Heart left ventricle (tissue), 16 donors: ENCODE results near the gene PKD1. TPM values are rescaled to one million over a fixed set of nuclear protein-coding genes. Genes with fewer than 3 reads are reported as not detected.

ENCODE experiments used
- ATAC-seq, 4 donors: fragments of 200-7000 bp; cut with Tn5 transposase; one replicate each; pipeline ENCODE4 v1.9.1; 2020 to 2022; ENCODE audit warnings: moderate library complexity in 4 of 4, mild to moderate bottlenecking in 3 of 4, moderate number of reproducible peaks in 1 of 4
- DNase-seq, 5 donors: peaks; one replicate each; pipeline ENCODE4 v3.0.0-alpha.2; 2020
- H3K27ac ChIP-seq, 12 donors: fragments of 200-600 bp; sonication (generic) in 4 of 12; one replicate each; pipeline versions ENCODE4 v1.5.0 to v1.8.0; 2016 to 2022; ENCODE audit warnings: mild to moderate bottlenecking in 2 of 12
- H3K27me3 ChIP-seq, 9 donors: fragments of 200-600 bp; sonication (generic) in 2 of 9; one replicate each; pipeline versions ENCODE4 v1.5.1 to v1.8.0; 2016 to 2022; ENCODE audit warnings: mild to moderate bottlenecking in 3 of 9
- H3K36me3 ChIP-seq, 9 donors: fragments of 200-600 bp; sonication (generic) in 2 of 9; one replicate each; pipeline versions ENCODE4 v1.5.0 to v1.8.0; 2018 to 2022; ENCODE audit warnings: mild to moderate bottlenecking in 2 of 9
- H3K4me1 ChIP-seq, 12 donors: fragments of 200-600 bp; sonication (generic) in 4 of 12; one replicate each; pipeline versions ENCODE4 v1.5.0 to v1.8.0; 2016 to 2022; ENCODE audit warnings: mild to moderate bottlenecking in 3 of 12
- H3K4me3 ChIP-seq, 12 donors: fragments of 200-600 bp; sonication (generic) in 4 of 12; one replicate each; pipeline versions ENCODE4 v1.5.0 to v1.8.0; 2017 to 2022; ENCODE audit warnings: mild to moderate bottlenecking in 9 of 12, moderate library complexity in 4 of 12
- H3K9me3 ChIP-seq, 12 donors: fragments of 200-600 bp; sonication (generic) in 4 of 12; one replicate each; pipeline versions ENCODE4 v1.5.0 to v1.8.0; 2016 to 2022; ENCODE audit warnings: mild to moderate bottlenecking in 1 of 12
- CTCF ChIP-seq, 12 donors: fragments of 200-600 bp; sonication (generic) in 4 of 12; IDR thresholded peaks; one replicate each; pipeline versions ENCODE4 v1.5.0 to v1.8.0; 2018 to 2022; ENCODE audit warnings: antibody characterized with exemption in 12 of 12, mild to moderate bottlenecking in 5 of 12
- POLR2A ChIP-seq, 2 donors: fragments of 450-650 bp; IDR thresholded peaks; one replicate each; pipeline ENCODE4 v1.6.1; 2017; ENCODE audit warnings: antibody characterized with exemption in 2 of 2, mild to moderate bottlenecking in 2 of 2, moderate library complexity in 2 of 2
- WGBS, 4 donors: extraction: QIAGEN DNeasy Blood & Tissue Kit in 2 of 4; methylation state at CpG; one replicate each; pipeline versions ENCODE4 v1.1.5 to v1.1.7; 2013 to 2018; 5-methylcytosine and 5-hydroxymethylcytosine counted together
- intact Hi-C, 10 donors: fragments of 100-400 bp; cut with DNase I; formaldehyde crosslinking; loops; one replicate each; pipeline versions ENCODE4 v1.11.1 to v1.14.2; 2022
- polyA plus RNA-seq, 2 donors: library from polyadenylated mRNA; stranded (reverse); fragments of 200-250 nt; gene quantifications; one replicate each; pipeline ENCODE4 v1.2.3, GENCODE V29; 2013
- total RNA-seq, 9 donors: library from RNA; depleted of rRNA in 2 of 9; stranded (reverse); fragments of >200 nt in 2 of 9; fragmentation: NEBNext Ultra II Directional in 3 of 9; extraction: Animal tissue kit (Norgen Biotek cat#: 25700) in 3 of 9; gene quantifications; one replicate each; pipeline versions ENCODE4 v1.1.0 to v1.2.4, GENCODE V29; 2016 to 2023
- donor health status: ischemic (EF 13 %, LVEDD 7.1; RV severe dilation, severe dysfunction).
- donor health status: healthy with polysubstance abuse.
- donor health status: DM: no; HTN: yes; CAD: no.
- donor health status: DM: no; HTN: no; CAD: no.
- donor health status: ischemic (EF 25% LVEDD 6.9; RV normal size, moderate dysfunction).
- donor health status: ischemic (EF 25% LVEDD 5.7; RV mildly dilated, moderate dysfunction).
- donor health status: healthy.
- donor health status: DM: yes; HTN: yes; CAD: no.
- donor health status: ischemic (EF 35%, LVEDD 5.7; RV mildly dilated, moderate dysfunction).
- donor health status: nonischemic (EF 11% LVEDD 7.7; RV severe dilation, severe dysfunction).
- donor health status: DM: yes; HTN: yes; CAD: no.
- donor health status: PGD.
- donor health status: ischemic (EF 29% LVEDD 5.4; RV normal size, mild dysfunction).
- donor health status: nonischemic (EF 23%, LVEDD 6.1; RV moderate dilation, normal function).

The PKD1 gene
- total and polyA plus RNA-seq, 11 donors = 64.9 to 441 (median 105) TPM

- Histone ChIP-seq H3K27me3 (no peaks in the 10 kb centered on the region), H3K4me3 (peak overlapping the region; percentile 48 to 98 (median 76)), H3K36me3 (peaks cover 0 to 20% (median 5%) of the 10 kb centered on the region in 9 donors), H3K27ac (peak overlapping the region; percentile 12 to 91 (median 81)), H3K4me1 (peaks cover 22 to 90% (median 65%) of the 10 kb centered on the region in 12 donors), H3K9me3 (no peaks in the 10 kb centered on the region)
- no peak for TF ChIP-seq POLR2A (IDR thresholded peaks at IDR 0.05)
- TF ChIP-seq CTCF (IDR thresholded peaks at IDR 0.05) = no peak
- ATAC-seq (no peak), DNase-seq (no peak)
- intact Hi-C loops = loop anchor here in 7 of 10 donors (1.0 to 10.0 kb wide), 11 partner anchors 48 to 150 kb away; partner anchors contain the start of genes ECI1 (in 3 of the 7), MLST8 (in 2 of the 7), BRICD5 (in 1 of the 7) and PGP (in 1 of the 7)
- 6 to 9% (median 6%) methylated on average over 17 to 23 of the region's 23 CpGs for WGBS, 4 donors
Measured at GRCh38 chr16:2154533-2155090, 18.9 kb upstream of the PKD1 start.

GRCh38 chr16:2152695-2153506, 17.2 kb upstream of the PKD1 start:
- peaks cover 0 to 20% (median 5%) of the 10 kb centered on the region in 9 donors for H3K36me3 ChIP-seq
- no peaks in the 10 kb centered on the region for H3K27me3 ChIP-seq
- intact Hi-C loops = loop anchor here in 6 of 10 donors (1.0 to 10.0 kb wide), 7 partner anchors 62 to 148 kb away; partner anchors contain the start of genes BRICD5 (in 1 of the 6), ECI1 (in 1 of the 6), PGP (in 1 of the 6) and ZNF598 (in 1 of the 6)
- WGBS, 4 donors = 33 to 41% (median 37%) methylated on average over 22 to 25 of the region's 25 CpGs
- peaks cover 22 to 89% (median 73%) of the 10 kb centered on the region in 12 donors for H3K4me1 ChIP-seq
- no peaks in the 10 kb centered on the region for H3K9me3 ChIP-seq
- peak in 1 of 5 donors; percentile 48 for DNase-seq
- TF ChIP-seq CTCF (IDR thresholded peaks at IDR 0.05) (no peak), POLR2A (IDR thresholded peaks at IDR 0.05) (no peak)
- no peak for ATAC-seq
- H3K4me3 ChIP-seq = peak overlapping the region; percentile 48 to 98 (median 76)
- H3K27ac ChIP-seq = peak overlapping the region in 11 of 12 donors; percentile 44 to 91 (median 80)

- peak overlapping the region in 1 of 12 donors; percentile 86 for H3K27ac ChIP-seq
- 75 to 86% (median 81%) methylated on average over 13 of the region's 13 CpGs for WGBS, 4 donors
Measured at GRCh38 chr16:2151188-2152091, 15.7 kb upstream of the PKD1 start.

More at GRCh38 chr16:2151188-2152091, 15.7 kb upstream of the PKD1 start:
- ATAC-seq = no peak
- Histone ChIP-seq H3K4me1 (peaks cover 13 to 81% (median 63%) of the 10 kb centered on the region in 12 donors), H3K4me3 (no peak overlapping the region), H3K36me3 (peaks cover 0 to 20% (median 5%) of the 10 kb centered on the region in 9 donors), H3K27me3 (no peaks in the 10 kb centered on the region), H3K9me3 (no peaks in the 10 kb centered on the region)
- no peak for DNase-seq
- no peak for TF ChIP-seq CTCF (IDR thresholded peaks at IDR 0.05)
- no peak for TF ChIP-seq POLR2A (IDR thresholded peaks at IDR 0.05)
- intact Hi-C loops = loop anchor here in 5 of 10 donors (5.0 to 10.0 kb wide), 6 partner anchors 63 to 147 kb away; partner anchors contain the start of genes BRICD5 (in 1 of the 5), ECI1 (in 1 of the 5), PGP (in 1 of the 5) and ZNF598 (in 1 of the 5)
